Naive B cell (primary cell): ENCODE results near the gene GFM1. TPM values are rescaled to one million over a fixed set of nuclear protein-coding genes. Genes with fewer than 3 reads are reported as not detected.

Experiments
- ATAC-seq, 2 donors: fragments of 150-1000 bp; cut with Tn5 transposase; 2 replicates each; pipeline ENCODE4 v1.10.0; 2021; ENCODE audit warnings: low read depth in 2 of 2, mild to moderate bottlenecking in 2 of 2, moderate library complexity in 2 of 2
- DNase-seq: peaks from one replicate; pipeline ENCODE4 v3.0.0; 2022
- H3K27ac Mint-ChIP-seq, 6 donors: one replicate each; pipeline ENCODE4 v1.8.0; 2020 to 2022; ENCODE audit warnings: mild to moderate bottlenecking in 6 of 6, mixed read lengths in 6 of 6, moderate library complexity in 5 of 6, inconsistent platforms in 2 of 6
- H3K27me3 Mint-ChIP-seq, 3 donors: one replicate each; pipeline ENCODE4 v1.8.0; 2021 to 2022; ENCODE audit warnings: mixed read lengths in 3 of 3, mild to moderate bottlenecking in 1 of 3
- H3K36me3 Mint-ChIP-seq, 2 donors: one replicate each; pipeline ENCODE4 v1.8.0; 2020 to 2022; ENCODE audit warnings: mixed read lengths in 2 of 2, inconsistent platforms in 1 of 2, mild to moderate bottlenecking in 1 of 2
- H3K4me1 Mint-ChIP-seq, 3 donors: one replicate each; pipeline ENCODE4 v1.8.0; 2020 to 2022; ENCODE audit warnings: mixed read lengths in 3 of 3, inconsistent platforms in 1 of 3, mild to moderate bottlenecking in 1 of 3, moderate library complexity in 1 of 3
- H3K4me3 Mint-ChIP-seq, 8 donors: one replicate each; pipeline ENCODE4 v1.8.0; 2020 to 2022; ENCODE audit warnings: mild to moderate bottlenecking in 8 of 8, mixed read lengths in 8 of 8, moderate library complexity in 8 of 8, inconsistent platforms in 2 of 8
- H3K9me3 Mint-ChIP-seq, 7 donors: one replicate each; pipeline ENCODE4 v1.8.0; 2020 to 2022; ENCODE audit warnings: mixed read lengths in 7 of 7, mild to moderate bottlenecking in 5 of 7, inconsistent platforms in 2 of 7, moderate library complexity in 1 of 7
- polyA plus RNA-seq, 6 donors: library from polyadenylated mRNA; unstranded; fragments of 300-500 nt; fragmentation: Illumina TruSeq; gene quantifications; one replicate each; pipeline ENCODE4 v1.2.3, GENCODE V29; 2021; ENCODE audit warnings: low read depth in 6 of 6

The GFM1 gene
- polyA plus RNA-seq, result 10 to 100 TPM; 24.4 to 41.5 (median 28.2) TPM

GRCh38 chr3:158644345-158644908 lies at the start of gene GFM1:
Gene GFM1 (plus strand): TSS chr3:158644527. CDS start chr3:158644635, 108 bp downstream.
- no peaks in the 10 kb centered on the region for H3K9me3 Mint-ChIP-seq
- peak within 1 kb of the TSS; percentile 90 to 100 (median 98) for H3K4me3 Mint-ChIP-seq
- H3K36me3 Mint-ChIP-seq, result no peaks in the 10 kb centered on the region
- ATAC-seq, result peak; percentile 91 to 93
- peaks cover 18 to 30% (median 24%) of the 10 kb centered on the region in 3 donors for H3K4me1 Mint-ChIP-seq
- peak; percentile 88 for DNase-seq
- no peaks in the 10 kb centered on the region for H3K27me3 Mint-ChIP-seq
- peak within 1 kb of the TSS; percentile 91 to 98 (median 95) for H3K27ac Mint-ChIP-seq

GRCh38 chr3:158600787-158601186 lies 43.5 kb upstream of the GFM1 start:
- Mint-ChIP-seq H3K4me3 (no peak overlapping the region), H3K4me1 (no peaks in the 10 kb centered on the region), H3K27me3 (peaks cover 0 to 4% (median 0%) of the 10 kb centered on the region in 3 donors), H3K9me3 (no peaks in the 10 kb centered on the region), H3K36me3 (no peaks in the 10 kb centered on the region), H3K27ac (no peak overlapping the region)
- ATAC-seq, result no peak
- no peak for DNase-seq

GRCh38 chr3:158602227-158602626 lies 42.1 kb upstream of the GFM1 start:
- peaks cover 0 to 4% (median 0%) of the 10 kb centered on the region in 3 donors for H3K27me3 Mint-ChIP-seq
- no peak overlapping the region for H3K27ac Mint-ChIP-seq
- DNase-seq (no peak), ATAC-seq (no peak)
- H3K4me3 Mint-ChIP-seq, result no peak overlapping the region
- H3K9me3 Mint-ChIP-seq, result no peaks in the 10 kb centered on the region
- no peaks in the 10 kb centered on the region for H3K4me1 Mint-ChIP-seq
- no peaks in the 10 kb centered on the region for H3K36me3 Mint-ChIP-seq

GRCh38 chr3:158617982-158618875 lies 26.1 kb upstream of the GFM1 start:
- H3K27ac Mint-ChIP-seq, result no peak overlapping the region
- H3K4me1 Mint-ChIP-seq, result no peaks in the 10 kb centered on the region
- no peak overlapping the region for H3K4me3 Mint-ChIP-seq
- peaks cover 8% of the 10 kb centered on the region in 2 donors for H3K36me3 Mint-ChIP-seq
- DNase-seq (no peak), ATAC-seq (no peak)
- H3K27me3 Mint-ChIP-seq, result peaks cover 12 to 17% (median 16%) of the 10 kb centered on the region in 3 donors
- peaks cover 9 to 57% (median 25%) of the 10 kb centered on the region in 7 donors for H3K9me3 Mint-ChIP-seq

GRCh38 chr3:158625881-158626280 lies 18.4 kb upstream of the GFM1 start:
- no peak overlapping the region for H3K27ac Mint-ChIP-seq

GRCh38 chr3:158631981-158632380 lies 12.3 kb upstream of the GFM1 start:
- ATAC-seq (no peak), DNase-seq (no peak)
- H3K4me3 Mint-ChIP-seq, result no peak overlapping the region
- H3K4me1 Mint-ChIP-seq, result no peaks in the 10 kb centered on the region
- no peak overlapping the region for H3K27ac Mint-ChIP-seq
- H3K36me3 Mint-ChIP-seq, result peaks cover 0 to 7% of the 10 kb centered on the region in 2 donors
- peaks cover 0 to 11% (median 0%) of the 10 kb centered on the region in 7 donors for H3K9me3 Mint-ChIP-seq
- H3K27me3 Mint-ChIP-seq, result peaks cover 20 to 56% (median 38%) of the 10 kb centered on the region in 3 donors

More at GRCh38 chr3:158625881-158626280, 18.4 kb upstream of the GFM1 start:
- Mint-ChIP-seq H3K36me3 (peaks cover 0 to 8% of the 10 kb centered on the region in 2 donors), H3K4me1 (no peaks in the 10 kb centered on the region), H3K9me3 (peaks cover 3 to 13% (median 8%) of the 10 kb centered on the region in 7 donors), H3K4me3 (no peak overlapping the region), H3K27me3 (peaks cover 18 to 45% (median 43%) of the 10 kb centered on the region in 3 donors)
- DNase-seq, result no peak
- ATAC-seq, result no peak

GRCh38 chr3:158640646-158641045 lies 3.7 kb upstream of the GFM1 start:
- ATAC-seq (no peak), DNase-seq (no peak)
- peaks cover 8 to 18% (median 14%) of the 10 kb centered on the region in 3 donors for H3K4me1 Mint-ChIP-seq
- H3K4me3 Mint-ChIP-seq, result no peak overlapping the region
- H3K36me3 Mint-ChIP-seq, result no peaks in the 10 kb centered on the region
- no peak overlapping the region for H3K27ac Mint-ChIP-seq
- no peaks in the 10 kb centered on the region for H3K9me3 Mint-ChIP-seq
- no peaks in the 10 kb centered on the region for H3K27me3 Mint-ChIP-seq

- peak overlapping the region in 1 of 6 donors; percentile 57 for H3K27ac Mint-ChIP-seq
- no peaks in the 10 kb centered on the region for H3K36me3 Mint-ChIP-seq
- ATAC-seq (no peak), DNase-seq (no peak)
- no peaks in the 10 kb centered on the region for H3K27me3 Mint-ChIP-seq
- peak overlapping the region in 1 of 8 donors; percentile 28 for H3K4me3 Mint-ChIP-seq
- no peaks in the 10 kb centered on the region for H3K9me3 Mint-ChIP-seq
- peaks cover 18 to 28% (median 24%) of the 10 kb centered on the region in 3 donors for H3K4me1 Mint-ChIP-seq
Observed at GRCh38 chr3:158642005-158642404, 2.3 kb upstream of the GFM1 start.

- H3K27me3 Mint-ChIP-seq, result no peaks in the 10 kb centered on the region
- ATAC-seq (no peak), DNase-seq (no peak)
- H3K27ac Mint-ChIP-seq, result peak overlapping the region in 1 of 6 donors; percentile 63
- H3K36me3 Mint-ChIP-seq, result no peaks in the 10 kb centered on the region
- H3K4me3 Mint-ChIP-seq, result peak overlapping the region in 3 of 8 donors; percentile 28 to 60 (median 43)
- H3K9me3 Mint-ChIP-seq, result no peaks in the 10 kb centered on the region
- H3K4me1 Mint-ChIP-seq, result peaks cover 18 to 28% (median 24%) of the 10 kb centered on the region in 3 donors
Observed at GRCh38 chr3:158642474-158643210, 1.7 kb upstream of the GFM1 start.

GRCh38 chr3:158649791-158650190 lies 5.5 kb downstream of the GFM1 start:
- peak overlapping the region in 1 of 6 donors; percentile 33 for H3K27ac Mint-ChIP-seq
- H3K36me3 Mint-ChIP-seq, result no peaks in the 10 kb centered on the region
- H3K27me3 Mint-ChIP-seq, result no peaks in the 10 kb centered on the region
- no peaks in the 10 kb centered on the region for H3K9me3 Mint-ChIP-seq
- ATAC-seq, result no peak
- H3K4me1 Mint-ChIP-seq, result peaks cover 13 to 19% (median 15%) of the 10 kb centered on the region in 3 donors
- H3K4me3 Mint-ChIP-seq, result peak overlapping the region in 1 of 8 donors; percentile 45
- no peak for DNase-seq

- Mint-ChIP-seq H3K27me3 (no peaks in the 10 kb centered on the region), H3K9me3 (no peaks in the 10 kb centered on the region), H3K27ac (no peak overlapping the region), H3K4me1 (peaks cover 5 to 7% (median 6%) of the 10 kb centered on the region in 3 donors), H3K4me3 (no peak overlapping the region), H3K36me3 (peaks cover 0 to 4% of the 10 kb centered on the region in 2 donors)
- no peak for DNase-seq
- no peak for ATAC-seq
Observed at GRCh38 chr3:158651192-158651591, 6.9 kb downstream of the GFM1 start.

GRCh38 chr3:158652463-158652862 lies 8.1 kb downstream of the GFM1 start:
- DNase-seq (no peak), ATAC-seq (no peak)
- Mint-ChIP-seq H3K4me1 (peaks cover 0 to 3% (median 0%) of the 10 kb centered on the region in 3 donors), H3K4me3 (no peak overlapping the region), H3K9me3 (no peaks in the 10 kb centered on the region), H3K27me3 (no peaks in the 10 kb centered on the region), H3K36me3 (peaks cover 0 to 4% of the 10 kb centered on the region in 2 donors), H3K27ac (no peak overlapping the region)

GRCh38 chr3:158658889-158659288 lies 14.6 kb downstream of the GFM1 start:
- DNase-seq (no peak), ATAC-seq (no peak)
- no peaks in the 10 kb centered on the region for H3K27me3 Mint-ChIP-seq
- H3K27ac Mint-ChIP-seq, result no peak overlapping the region
- H3K4me1 Mint-ChIP-seq, result no peaks in the 10 kb centered on the region
- H3K9me3 Mint-ChIP-seq, result no peaks in the 10 kb centered on the region
- H3K4me3 Mint-ChIP-seq, result no peak overlapping the region
- peaks cover 0 to 4% of the 10 kb centered on the region in 2 donors for H3K36me3 Mint-ChIP-seq
